H1 (cell line): Measurements from ENCODE around the gene UNC79. TPM values are rescaled to one million over a fixed set of nuclear protein-coding genes. Genes with fewer than 3 reads are reported as not detected.
"Not testable (repeated sequence)": the region's sequence is repeated elsewhere in the genome, so short reads cannot be mapped to it uniquely, and the experiment has no call there.

ENCODE experiments used
- CTCF ChIA-PET: fragments of 300-600 bp; sonication (Branson Sonifier 250); formaldehyde crosslinking; loops from one replicate; lab custom pipeline; 2021; ENCODE audit not compliant: partially characterized antibody; lab: Charles Lee
- POLR2A ChIA-PET: fragments of 300-600 bp; sonication (Branson Sonifier 250); formaldehyde crosslinking; loops from one replicate; lab custom pipeline; 2021; ENCODE audit warnings: inconsistent platforms; ENCODE audit not compliant: partially characterized antibody; lab: Charles Lee
- DNase-seq, 2 experiments: peaks; one replicate each; pipeline versions ENCODE4 v3.0.0 to v3.0.0-alpha.2; 2010 to 2022; ENCODE audit warnings: low spot score in 2 of 2, low read depth in 1 of 2, mixed read lengths in 1 of 2
- FAIRE-seq: peaks from 2 replicates; lab custom pipeline; 2011; peaks lifted over from hg19 to GRCh38; lab: Jason Lieb, UNC
- H2AFZ ChIP-seq: 2 replicates; pipeline ENCODE4 v1.8.1; 2012; ENCODE audit warnings: low read length, inconsistent platforms
- H2AK5ac ChIP-seq: 2 replicates; pipeline ENCODE4 v1.6.1; 2013; ENCODE audit warnings: low read depth, low read length
- H2BK120ac ChIP-seq: replicated peaks from 2 replicates; pipeline ENCODE3; 2013; ENCODE audit warnings: low read depth, low read length, inconsistent platforms
- H2BK12ac ChIP-seq: 2 replicates; pipeline ENCODE4 v1.6.1; 2013; ENCODE audit warnings: low read depth, low read length
- H2BK15ac ChIP-seq: 2 replicates; pipeline ENCODE4 v1.6.1; 2013; ENCODE audit warnings: low read length
- H2BK20ac ChIP-seq: 2 replicates; pipeline ENCODE4 v1.6.1; 2013; ENCODE audit warnings: low read length
- H2BK5ac ChIP-seq: 2 replicates; pipeline ENCODE4 v1.6.1; 2013; ENCODE audit warnings: low read depth, low read length
- H3K14ac ChIP-seq: 2 replicates; pipeline ENCODE4 v1.6.1; 2013; ENCODE audit warnings: inconsistent platforms; ENCODE audit not compliant: insufficient read length
- H3K18ac ChIP-seq: 2 replicates; pipeline ENCODE4 v1.6.1; 2013; ENCODE audit warnings: low read length; ENCODE audit errors: extremely low read depth
- H3K23ac ChIP-seq: 2 replicates; pipeline ENCODE4 v1.6.1; 2013; ENCODE audit warnings: inconsistent platforms; ENCODE audit not compliant: insufficient read length
- H3K23me2 ChIP-seq: 2 replicates; pipeline ENCODE4 v1.6.1; 2013; ENCODE audit warnings: low read depth, low read length
- H3K27ac ChIP-seq: 2 replicates; pipeline ENCODE4 v1.6.1; 2011; ENCODE audit warnings: low read depth, low read length, inconsistent platforms
- H3K27me3 ChIP-seq, 4 experiments: replicated peaks in 1 of 4; 1 replicate in 1 of 4; 2 replicates in 3 of 4; pipeline versions ENCODE4 v1.6.1 to v1.8.1; 2011 to 2013; ENCODE audit warnings: low read length in 3 of 4, mild to moderate bottlenecking in 3 of 4, inconsistent platforms in 2 of 4, mixed read lengths in 2 of 4, moderate library complexity in 1 of 4; ENCODE audit not compliant: control insufficient read depth in 3 of 4, insufficient read depth in 3 of 4; ENCODE audit errors: extremely low read depth in 1 of 4
- H3K36me3 ChIP-seq, 4 experiments: 2 replicates each; pipeline versions ENCODE4 v1.6.1 to v1.8.1; 2011 to 2013; ENCODE audit warnings: mild to moderate bottlenecking in 4 of 4, low read length in 3 of 4, moderate library complexity in 2 of 4, control low read depth in 1 of 4, inconsistent platforms in 1 of 4; ENCODE audit not compliant: insufficient read depth in 4 of 4, control insufficient read depth in 2 of 4
- H3K4ac ChIP-seq: replicated peaks from 2 replicates; pipeline ENCODE3; 2013; ENCODE audit warnings: low read length, low read depth, mixed read lengths, inconsistent platforms; ENCODE audit not compliant: insufficient read length
- H3K4me1 ChIP-seq, 4 experiments: replicated peaks in 1 of 4; 1 replicate in 1 of 4; 2 replicates in 3 of 4; pipeline versions ENCODE4 v1.6.1 to v1.8.1; 2011 to 2013; ENCODE audit warnings: low read length in 3 of 4, inconsistent platforms in 2 of 4, mixed read lengths in 1 of 4; ENCODE audit not compliant: insufficient read depth in 4 of 4, control insufficient read depth in 3 of 4
- H3K4me2 ChIP-seq, 2 experiments: 2 replicates each; pipeline versions ENCODE4 v1.6.1 to v1.8.1; 2011 to 2013; ENCODE audit warnings: low read depth in 2 of 2, low read length in 2 of 2, control low read depth in 1 of 2, inconsistent platforms in 1 of 2, mild to moderate bottlenecking in 1 of 2; ENCODE audit not compliant: insufficient read depth in 1 of 2
- H3K4me3 ChIP-seq, 4 experiments: fragments of 200-600, 300-600 bp in 1 of 4; sonication (generic), shearing (Covaris generic), sonication (Bioruptor Twin) in 1 of 4; 2 replicates each; pipeline versions ENCODE4 v1.5.1 to v1.8.1; 2011 to 2016; ENCODE audit warnings: low read length in 4 of 4, low read depth in 3 of 4, control low read depth in 2 of 4, inconsistent platforms in 2 of 4, mild to moderate bottlenecking in 2 of 4, mixed read lengths in 1 of 4, moderate library complexity in 1 of 4; ENCODE audit not compliant: insufficient read depth in 2 of 4; ENCODE audit errors: extremely low read depth in 1 of 4
- H3K56ac ChIP-seq: replicated peaks from 2 replicates; pipeline ENCODE3; 2013; ENCODE audit warnings: low read depth, mild to moderate bottlenecking, mixed read lengths, low read length, inconsistent platforms; ENCODE audit not compliant: insufficient read length
- H3K79me1 ChIP-seq: 2 replicates; pipeline ENCODE4 v1.6.1; 2013; ENCODE audit warnings: low read depth, low read length, control low read depth
- H3K79me2 ChIP-seq, 2 experiments: 2 replicates each; pipeline versions ENCODE4 v1.6.1 to v1.8.1; 2012 to 2013; ENCODE audit warnings: low read length in 2 of 2, mild to moderate bottlenecking in 2 of 2, inconsistent platforms in 1 of 2; ENCODE audit not compliant: insufficient read depth in 2 of 2, control insufficient read depth in 1 of 2
- H3K9ac ChIP-seq, 4 experiments: replicated peaks in 1 of 4; 1 replicate in 1 of 4; 2 replicates in 3 of 4; pipeline versions ENCODE4 v1.6.1 to v1.8.1; 2011 to 2013; ENCODE audit warnings: low read depth in 3 of 4, low read length in 3 of 4, control low read depth in 2 of 4, mild to moderate bottlenecking in 2 of 4, moderate library complexity in 2 of 4, inconsistent platforms in 1 of 4; ENCODE audit errors: extremely low read depth in 1 of 4
- H3K9me3 ChIP-seq, 2 experiments: 2 replicates each; pipeline versions ENCODE4 v1.6.1 to v1.8.1; 2012 to 2013; ENCODE audit warnings: mild to moderate bottlenecking in 2 of 2, moderate library complexity in 2 of 2, control low read depth in 1 of 2, inconsistent platforms in 1 of 2, low read depth in 1 of 2, low read length in 1 of 2, mixed read lengths in 1 of 2; ENCODE audit not compliant: insufficient read depth in 2 of 2
- H4K20me1 ChIP-seq, 2 experiments: replicated peaks in 1 of 2; 2 replicates each; pipeline versions ENCODE3 to v1.8.1; 2011 to 2013; ENCODE audit warnings: inconsistent platforms in 2 of 2, low read length in 2 of 2, mild to moderate bottlenecking in 1 of 2; ENCODE audit not compliant: insufficient read depth in 2 of 2, control insufficient read depth in 1 of 2
- H4K5ac ChIP-seq: 2 replicates; pipeline ENCODE4 v1.6.1; 2013; ENCODE audit warnings: low read length, low read depth, mixed read lengths, inconsistent platforms; ENCODE audit not compliant: insufficient read length
- H4K8ac ChIP-seq: 2 replicates; pipeline ENCODE4 v1.8.0; 2013; ENCODE audit warnings: mild to moderate bottlenecking, moderate library complexity, low read length, inconsistent platforms; ENCODE audit not compliant: insufficient read depth; ENCODE audit errors: extremely low read depth
- H4K91ac ChIP-seq: replicated peaks from 2 replicates; pipeline ENCODE3; 2013; ENCODE audit warnings: low read length, mixed read lengths, inconsistent platforms; ENCODE audit not compliant: insufficient read length
- WGBS, 2 experiments: shearing (Covaris generic) in 1 of 2; methylation state at CpG; one replicate each; pipeline versions ENCODE4 v1.1.6 to v1.1.7; 2013 to 2015; ENCODE audit warnings: low lambda C conversion rate in 2 of 2, mixed read lengths in 2 of 2, inconsistent platforms in 1 of 2, low coverage in 1 of 2, missing lambda C conversion rate in 1 of 2; ENCODE audit not compliant: insufficient replicate concordance in 2 of 2, insufficient coverage in 1 of 2, insufficient read length in 1 of 2; ENCODE audit errors: extremely low coverage in 1 of 2, missing lambda C conversion rate in 1 of 2; 5-methylcytosine and 5-hydroxymethylcytosine counted together
- polyA plus RNA-seq, 7 experiments: library from polyadenylated mRNA; depleted of rRNA in 3 of 7; stranded (reverse) in 5 of 7; unstranded in 2 of 7; fragments of >200 nt in 5 of 7; fragments of 200-250 nt in 2 of 7; gene quantifications; 1 replicate in 5 of 7; 2 replicates in 1 of 7; 4 replicates in 1 of 7; pipeline versions ENCODE4 v1.2.1 to v1.2.3, GENCODE V29; 2011 to 2013; ENCODE audit warnings: missing spikeins in 2 of 7, mixed read lengths in 2 of 7
- total RNA-seq: library from RNA; stranded (reverse); fragmentation: NEBNext Ultra II Directional; extraction: Animal tissue kit (Norgen Biotek cat#: 25700); gene quantifications from 2 replicates; pipeline ENCODE4 v1.2.1, GENCODE V29; 2021

UNC79 gene
- total and polyA plus RNA-seq, 2 of the 8 experiments (the other 6 are each of a cell fraction or from before 2014, with no cell fraction given): 1.8 to 2.3 TPM

- H3K4me1 ChIP-seq, H2BK12ac ChIP-seq, H3K36me3 ChIP-seq, H4K20me1 ChIP-seq, H2BK120ac ChIP-seq, H3K79me1 ChIP-seq, DNase-seq, H3K79me2 ChIP-seq, FAIRE-seq, CTCF ChIA-PET, H3K56ac ChIP-seq, H3K4me2 ChIP-seq, H3K9me3 ChIP-seq, H3K4me3 ChIP-seq, H4K91ac ChIP-seq, H3K27me3 ChIP-seq, H2BK20ac ChIP-seq, H4K8ac ChIP-seq, H3K14ac ChIP-seq, H3K27ac ChIP-seq, H4K5ac ChIP-seq, H2BK15ac ChIP-seq, H2AK5ac ChIP-seq, H2BK5ac ChIP-seq, H3K18ac ChIP-seq, H2AFZ ChIP-seq, H3K9ac ChIP-seq, H3K23me2 ChIP-seq, H3K4ac ChIP-seq, POLR2A ChIA-PET, H3K23ac ChIP-seq: not testable (repeated sequence)
- WGBS, 2 experiments: 90% methylated on average over 1 of the region's 1 CpG; no CpG with 5 or more reads in 1 of the 2 experiments
These were observed 46.5 kb upstream of the UNC79 start for GRCh38 chr14:93384256-93384655.
